ENCODE measurements around the gene SCRN2. TPM values are rescaled to one million over a fixed set of nuclear protein-coding genes. Genes with fewer than 3 reads are reported as not detected.

Gene SCRN2
- total and polyA plus RNA-seq, 7 experiments from 2014 or later = 27.5 to 55.9 (median 38.3) TPM

DNA sequence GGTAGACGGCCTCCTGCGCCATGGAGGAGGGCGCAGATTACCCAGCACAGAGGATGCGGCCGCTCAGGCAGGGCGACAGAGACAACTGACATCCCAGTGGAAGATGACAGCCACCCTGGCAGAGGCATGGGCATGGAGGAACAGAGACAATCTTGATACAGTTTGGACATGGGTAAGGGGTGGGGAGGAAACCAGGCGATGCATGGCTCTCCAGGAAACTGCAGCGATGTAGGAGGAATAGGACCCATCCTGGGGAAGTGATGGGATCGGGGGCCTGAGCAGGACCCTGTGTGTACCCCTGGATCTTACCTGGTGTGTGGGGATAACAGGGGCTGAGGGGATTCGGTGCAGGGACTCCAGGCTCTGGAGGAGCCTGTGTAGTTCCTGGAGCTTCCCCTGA, 24.1 kb downstream of the SCRN2 start:
- intact Hi-C loops (cut with micrococcal nuclease) = no loop called here
- H3K27ac Mint-ChIP-seq = no peak overlapping the region
- peaks cover 11 to 38% (median 17%) of the 10 kb centered on the region in 5 donors for H3K36me3 Mint-ChIP-seq
- H3K27me3 Mint-ChIP-seq = no peaks in the 10 kb centered on the region
- no peaks in the 10 kb centered on the region for H3K9me3 Mint-ChIP-seq
- no peak overlapping the region for H3K4me3 ChIP-seq (ENCODE audit: low read length)
- DNase-seq (no peak), ATAC-seq (no peak)
- H3K9me3 ChIP-seq (ENCODE audit: control insufficient read depth in 2 of 3, low read length in 3 of 3) = no peaks in the 10 kb centered on the region
- POLR2A ChIA-PET = no interaction called here
- H3K4me1 Mint-ChIP-seq = peaks cover 14 to 23% (median 21%) of the 10 kb centered on the region in 7 donors
- H3K27ac ChIP-seq (ENCODE audit: low read depth, low read length) = no peak overlapping the region
- CTCF ChIA-PET = no interaction called here
- H3K27me3 ChIP-seq (ENCODE audit: control insufficient read depth in 2 of 2, insufficient read depth in 2 of 2, low read length in 2 of 2) = no peaks in the 10 kb centered on the region
- no peak overlapping the region for H3K4me3 Mint-ChIP-seq
- H3K36me3 ChIP-seq (ENCODE audit: control insufficient read depth in 2 of 3, insufficient read depth in 3 of 3, low read length in 3 of 3) = peaks cover 16 to 76% (median 19%) of the 10 kb centered on the region in 3 experiments
- peaks cover 5 to 10% of the 10 kb centered on the region in 2 donors for H3K4me1 ChIP-seq (ENCODE audit: control insufficient read depth in 2 of 2, insufficient read depth in 2 of 2, low read length in 2 of 2)

DNA sequence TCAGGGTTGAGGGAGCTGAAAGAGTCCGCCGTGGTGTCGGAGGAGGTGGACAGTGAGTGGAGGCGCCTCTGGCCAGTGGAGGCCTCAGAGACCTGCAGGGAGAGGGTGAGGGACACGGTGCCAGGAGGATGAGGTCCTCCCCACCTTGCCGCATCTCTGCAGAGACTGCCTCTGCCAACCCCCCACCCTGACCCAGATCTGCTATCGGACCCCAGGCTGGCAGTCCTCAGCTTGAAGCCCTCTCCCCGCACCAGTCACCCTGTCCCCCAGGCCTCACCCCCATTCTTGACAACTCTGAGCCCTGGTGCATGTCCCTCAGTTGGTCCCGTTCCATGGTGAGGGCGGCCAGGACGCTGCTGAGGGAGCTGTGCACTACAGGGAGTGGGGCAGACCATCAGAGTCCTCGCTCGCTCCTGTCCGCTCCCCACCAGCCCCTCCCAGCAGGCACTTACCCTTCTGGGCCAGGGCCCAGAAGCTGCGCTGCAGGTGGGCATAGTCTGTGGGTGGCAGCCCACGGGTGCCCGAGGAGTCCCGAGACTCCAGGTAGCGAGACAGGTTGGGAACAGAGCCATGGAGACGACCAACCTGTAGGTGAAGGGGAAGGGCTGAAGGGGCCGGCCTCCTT, 24.9 kb downstream of the SCRN2 start:
- intact Hi-C loops (cut with micrococcal nuclease) = no loop called here
- Histone ChIP-seq H3K27ac (ENCODE audit: low read depth, low read length) (no peak overlapping the region), H3K9me3 (ENCODE audit: control insufficient read depth in 2 of 3, low read length in 3 of 3) (no peaks in the 10 kb centered on the region), H3K36me3 (ENCODE audit: control insufficient read depth in 2 of 3, insufficient read depth in 3 of 3, low read length in 3 of 3) (peaks cover 16 to 83% (median 19%) of the 10 kb centered on the region in 3 experiments), H3K4me1 (ENCODE audit: control insufficient read depth in 2 of 2, insufficient read depth in 2 of 2, low read length in 2 of 2) (peaks cover 5 to 9% of the 10 kb centered on the region in 2 donors), H3K4me3 (ENCODE audit: low read length) (no peak overlapping the region), H3K27me3 (ENCODE audit: control insufficient read depth in 2 of 2, insufficient read depth in 2 of 2, low read length in 2 of 2) (no peaks in the 10 kb centered on the region)
- H3K4me1 Mint-ChIP-seq = peaks cover 9 to 19% (median 16%) of the 10 kb centered on the region in 7 donors
- DNase-seq = no peak
- POLR2A ChIA-PET = no interaction called here
- no peaks in the 10 kb centered on the region for H3K9me3 Mint-ChIP-seq
- H3K36me3 Mint-ChIP-seq = peaks cover 11 to 43% (median 22%) of the 10 kb centered on the region in 5 donors
- CTCF ChIA-PET = no interaction called here
- no peak overlapping the region for H3K4me3 Mint-ChIP-seq
- no peak overlapping the region for H3K27ac Mint-ChIP-seq
- no peaks in the 10 kb centered on the region for H3K27me3 Mint-ChIP-seq
- ATAC-seq = no peak

DNA sequence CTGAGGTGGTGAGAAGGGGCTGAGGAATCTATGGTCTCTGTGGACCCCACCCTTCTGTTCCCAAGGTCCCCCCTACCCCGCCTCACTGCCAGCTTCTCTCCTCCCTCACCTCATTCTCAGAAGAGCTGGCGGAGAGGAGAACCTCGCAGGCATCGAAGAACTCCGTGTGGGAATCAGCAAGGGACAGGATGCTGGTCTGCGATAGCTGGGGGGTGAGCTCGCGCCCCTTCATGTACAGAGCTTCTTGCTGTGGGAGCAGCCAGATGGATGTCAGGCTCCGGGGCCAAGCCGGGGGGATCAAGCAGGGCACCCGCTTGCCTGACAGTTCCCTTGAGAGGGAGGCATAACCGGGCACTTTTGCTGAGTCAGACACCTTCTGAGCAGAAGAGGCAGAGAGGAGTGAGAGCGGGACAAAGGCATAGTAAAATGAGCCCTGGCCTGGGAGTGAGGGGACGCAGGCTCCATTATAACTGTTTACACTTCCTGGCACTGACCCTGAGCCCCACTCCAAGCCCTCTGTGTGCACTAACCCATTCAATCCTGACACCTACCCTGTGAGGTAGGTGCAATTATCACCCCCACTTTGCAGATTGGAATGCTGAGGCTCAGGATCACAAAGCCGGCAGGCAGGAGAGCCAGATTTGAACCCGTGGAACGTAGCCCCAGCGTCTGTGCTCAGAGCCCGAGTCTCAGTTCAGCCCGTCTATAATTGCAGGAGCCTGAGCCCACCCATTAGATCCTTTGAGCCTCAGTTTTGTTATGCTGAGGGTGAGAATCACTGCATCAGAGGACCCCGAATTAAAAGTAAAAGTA, 25.8 kb downstream of the SCRN2 start:
- Mint-ChIP-seq H3K9me3 (no peaks in the 10 kb centered on the region), H3K36me3 (peaks cover 13 to 43% (median 25%) of the 10 kb centered on the region in 5 donors), H3K27me3 (no peaks in the 10 kb centered on the region), H3K4me3 (no peak overlapping the region), H3K27ac (peak overlapping the region in 1 of 9 donors; percentile 55), H3K4me1 (peaks cover under 1 to 13% (median 7%) of the 10 kb centered on the region in 7 donors)
- Histone ChIP-seq H3K4me3 (ENCODE audit: low read length) (no peak overlapping the region), H3K27ac (ENCODE audit: low read depth, low read length) (no peak overlapping the region), H3K4me1 (ENCODE audit: control insufficient read depth in 2 of 2, insufficient read depth in 2 of 2, low read length in 2 of 2) (peaks cover 0 to 4% of the 10 kb centered on the region in 2 donors), H3K9me3 (ENCODE audit: control insufficient read depth in 2 of 3, low read length in 3 of 3) (no peaks in the 10 kb centered on the region), H3K27me3 (ENCODE audit: control insufficient read depth in 2 of 2, insufficient read depth in 2 of 2, low read length in 2 of 2) (no peaks in the 10 kb centered on the region), H3K36me3 (ENCODE audit: control insufficient read depth in 2 of 3, insufficient read depth in 3 of 3, low read length in 3 of 3) (peaks cover 16 to 92% (median 19%) of the 10 kb centered on the region in 3 experiments)
- intact Hi-C loops (cut with micrococcal nuclease) = no loop called here
- ATAC-seq (no peak), DNase-seq (no peak)
- POLR2A ChIA-PET = no interaction called here
- CTCF ChIA-PET = no interaction called here

DNA sequence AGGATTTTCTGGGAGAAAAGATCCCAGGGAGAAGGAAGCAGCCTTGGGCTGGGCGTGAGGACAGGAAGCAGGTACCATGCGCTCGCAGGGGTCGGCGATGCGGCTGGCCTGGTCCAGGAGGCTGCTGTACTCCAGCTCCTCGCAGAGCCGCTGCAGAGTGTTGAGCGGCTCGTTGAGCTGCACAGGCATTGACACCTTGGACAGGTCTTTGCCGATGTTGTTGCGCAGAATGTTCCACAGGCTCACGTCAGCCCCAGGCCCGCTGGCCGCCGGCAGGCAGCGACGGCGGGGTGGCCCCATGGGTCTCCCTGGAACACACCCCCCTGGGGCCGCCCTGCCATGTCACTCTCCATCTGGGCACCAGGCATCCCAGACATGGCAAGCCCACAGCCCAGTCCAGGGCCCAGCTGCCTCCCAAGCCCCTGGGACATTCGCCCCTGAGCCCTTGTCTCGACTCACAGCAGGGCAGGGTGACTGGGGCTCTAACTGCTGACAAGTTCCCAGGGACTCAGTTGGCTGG, 27.5 kb downstream of the SCRN2 start:
- CTCF ChIA-PET = no interaction called here
- Histone ChIP-seq H3K36me3 (ENCODE audit: control insufficient read depth in 2 of 3, insufficient read depth in 3 of 3, low read length in 3 of 3) (peaks cover 12 to 99% (median 23%) of the 10 kb centered on the region in 3 experiments), H3K4me3 (ENCODE audit: low read length) (no peak overlapping the region), H3K27me3 (ENCODE audit: control insufficient read depth in 2 of 2, insufficient read depth in 2 of 2, low read length in 2 of 2) (no peaks in the 10 kb centered on the region), H3K9me3 (ENCODE audit: control insufficient read depth in 2 of 3, low read length in 3 of 3) (no peaks in the 10 kb centered on the region), H3K4me1 (ENCODE audit: control insufficient read depth in 2 of 2, insufficient read depth in 2 of 2, low read length in 2 of 2) (peaks cover 0 to 5% of the 10 kb centered on the region in 2 donors), H3K27ac (ENCODE audit: low read depth, low read length) (no peak overlapping the region)
- no peaks in the 10 kb centered on the region for H3K27me3 Mint-ChIP-seq
- POLR2A ChIA-PET = no interaction called here
- ATAC-seq (no peak), DNase-seq (no peak)
- peaks cover 0 to 13% (median 3%) of the 10 kb centered on the region in 7 donors for H3K4me1 Mint-ChIP-seq
- peak overlapping the region in 1 of 9 donors; percentile 17 for H3K27ac Mint-ChIP-seq
- H3K36me3 Mint-ChIP-seq = peaks cover 13 to 49% (median 26%) of the 10 kb centered on the region in 5 donors
- intact Hi-C loops (cut with micrococcal nuclease) = no loop called here
- no peaks in the 10 kb centered on the region for H3K9me3 Mint-ChIP-seq
- H3K4me3 Mint-ChIP-seq = no peak overlapping the region

DNA sequence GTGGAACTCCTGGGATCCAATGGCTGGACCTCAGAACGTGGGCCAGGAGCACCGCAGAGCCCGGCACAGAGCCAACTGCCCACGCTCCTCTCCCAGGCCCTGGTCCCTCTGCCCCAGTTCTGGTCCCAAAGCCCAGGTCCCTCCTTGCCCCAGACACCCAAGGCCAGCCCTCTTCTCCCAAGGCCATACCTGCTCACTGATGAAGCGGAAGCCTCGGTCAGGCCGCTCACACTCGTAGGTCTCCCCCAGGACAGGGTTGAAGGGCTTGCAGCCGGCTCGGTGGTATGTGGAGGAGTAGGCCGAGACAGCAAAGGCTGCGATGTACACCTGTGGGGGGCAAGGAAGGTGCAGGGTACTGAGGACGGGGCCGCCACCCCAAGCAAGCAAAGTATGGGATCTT, 28.0 kb downstream of the SCRN2 start:
- Mint-ChIP-seq H3K9me3 (no peaks in the 10 kb centered on the region), H3K27me3 (no peaks in the 10 kb centered on the region), H3K36me3 (peaks cover 13 to 49% (median 26%) of the 10 kb centered on the region in 5 donors), H3K4me1 (peaks cover 0 to 13% (median 3%) of the 10 kb centered on the region in 7 donors), H3K4me3 (no peak overlapping the region), H3K27ac (peak overlapping the region in 2 of 9 donors; percentile 17 to 26)
- Histone ChIP-seq H3K27ac (ENCODE audit: low read depth, low read length) (no peak overlapping the region), H3K36me3 (ENCODE audit: control insufficient read depth in 2 of 3, insufficient read depth in 3 of 3, low read length in 3 of 3) (peaks cover 9 to 99% (median 19%) of the 10 kb centered on the region in 3 experiments), H3K9me3 (ENCODE audit: control insufficient read depth in 2 of 3, low read length in 3 of 3) (no peaks in the 10 kb centered on the region), H3K27me3 (ENCODE audit: control insufficient read depth in 2 of 2, insufficient read depth in 2 of 2, low read length in 2 of 2) (no peaks in the 10 kb centered on the region), H3K4me3 (ENCODE audit: low read length) (no peak overlapping the region), H3K4me1 (ENCODE audit: control insufficient read depth in 2 of 2, insufficient read depth in 2 of 2, low read length in 2 of 2) (peaks cover 0 to 5% of the 10 kb centered on the region in 2 donors)
- intact Hi-C loops (cut with micrococcal nuclease) = no loop called here
- ATAC-seq (no peak), DNase-seq (no peak)
- POLR2A ChIA-PET = no interaction called here
- CTCF ChIA-PET = no interaction called here

DNA sequence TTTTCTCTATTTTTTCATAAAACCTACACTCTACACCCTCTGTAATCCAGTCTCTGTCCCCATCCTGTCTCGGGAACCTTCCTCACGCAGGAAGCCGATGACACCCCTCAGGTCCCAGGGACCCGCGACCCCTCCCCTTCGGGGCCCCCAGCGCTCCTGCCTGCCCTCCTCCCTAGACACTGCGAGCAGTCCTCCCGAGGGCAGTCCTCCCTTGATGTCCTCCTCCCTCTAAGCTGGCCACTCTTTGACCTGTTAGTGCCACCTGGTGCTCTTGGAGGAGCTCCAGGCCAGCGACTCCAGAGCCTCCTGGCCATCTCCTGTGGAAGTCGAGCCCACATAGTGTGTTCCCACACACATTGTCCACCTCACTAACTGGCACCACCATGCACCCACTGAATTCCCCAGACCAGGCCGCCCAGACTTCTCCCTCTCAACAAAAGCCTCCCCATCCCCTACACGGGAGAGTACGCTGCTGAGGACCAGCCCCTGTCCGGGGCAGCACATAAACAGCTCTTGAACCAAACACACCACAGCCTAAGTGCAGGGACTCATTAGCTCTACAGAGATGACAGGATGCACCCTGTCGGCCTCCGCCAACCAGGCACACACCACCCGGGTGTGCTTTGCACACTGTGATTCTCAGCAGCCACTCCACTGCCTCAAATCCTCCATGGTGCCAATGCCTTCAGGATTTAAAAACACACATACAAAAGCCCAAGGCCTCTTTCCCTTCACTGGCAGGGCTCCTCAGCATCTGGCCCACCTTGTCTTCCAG, 28.7 kb downstream of the SCRN2 start:
- H3K4me1 ChIP-seq (ENCODE audit: control insufficient read depth in 2 of 2, insufficient read depth in 2 of 2, low read length in 2 of 2) = peaks cover 0 to 5% of the 10 kb centered on the region in 2 donors
- H3K27ac ChIP-seq (ENCODE audit: low read depth, low read length) = no peak overlapping the region
- CTCF ChIA-PET = no interaction called here
- DNase-seq (no peak), ATAC-seq (no peak)
- H3K36me3 ChIP-seq (ENCODE audit: control insufficient read depth in 2 of 3, insufficient read depth in 3 of 3, low read length in 3 of 3) = peaks cover 9 to 99% (median 13%) of the 10 kb centered on the region in 3 experiments
- no peak overlapping the region for H3K4me3 Mint-ChIP-seq
- H3K36me3 Mint-ChIP-seq = peaks cover 8 to 49% (median 25%) of the 10 kb centered on the region in 5 donors
- H3K4me1 Mint-ChIP-seq = peaks cover 0 to 13% (median 3%) of the 10 kb centered on the region in 7 donors
- H3K4me3 ChIP-seq (ENCODE audit: low read length) = no peak overlapping the region
- H3K27ac Mint-ChIP-seq = peak overlapping the region in 3 of 9 donors; percentile 26 to 83 (median 33)
- H3K9me3 Mint-ChIP-seq = no peaks in the 10 kb centered on the region
- H3K9me3 ChIP-seq (ENCODE audit: control insufficient read depth in 2 of 3, low read length in 3 of 3) = no peaks in the 10 kb centered on the region
- H3K27me3 ChIP-seq (ENCODE audit: control insufficient read depth in 2 of 2, insufficient read depth in 2 of 2, low read length in 2 of 2) = no peaks in the 10 kb centered on the region
- intact Hi-C loops (cut with micrococcal nuclease) = no loop called here
- no peaks in the 10 kb centered on the region for H3K27me3 Mint-ChIP-seq
- POLR2A ChIA-PET = no interaction called here

Data from naive thymus-derived CD4-positive, alpha-beta T cell (primary cell).